Kasumi-1 (cell line): Measurements from ENCODE around the gene NDUFAF8.

Experiments used
- DNase-seq, 2 experiments: peaks; one replicate each; lab custom pipeline; 2025; lab: John Stamatoyannopoulos, UW

Gene NDUFAF8

DNA sequence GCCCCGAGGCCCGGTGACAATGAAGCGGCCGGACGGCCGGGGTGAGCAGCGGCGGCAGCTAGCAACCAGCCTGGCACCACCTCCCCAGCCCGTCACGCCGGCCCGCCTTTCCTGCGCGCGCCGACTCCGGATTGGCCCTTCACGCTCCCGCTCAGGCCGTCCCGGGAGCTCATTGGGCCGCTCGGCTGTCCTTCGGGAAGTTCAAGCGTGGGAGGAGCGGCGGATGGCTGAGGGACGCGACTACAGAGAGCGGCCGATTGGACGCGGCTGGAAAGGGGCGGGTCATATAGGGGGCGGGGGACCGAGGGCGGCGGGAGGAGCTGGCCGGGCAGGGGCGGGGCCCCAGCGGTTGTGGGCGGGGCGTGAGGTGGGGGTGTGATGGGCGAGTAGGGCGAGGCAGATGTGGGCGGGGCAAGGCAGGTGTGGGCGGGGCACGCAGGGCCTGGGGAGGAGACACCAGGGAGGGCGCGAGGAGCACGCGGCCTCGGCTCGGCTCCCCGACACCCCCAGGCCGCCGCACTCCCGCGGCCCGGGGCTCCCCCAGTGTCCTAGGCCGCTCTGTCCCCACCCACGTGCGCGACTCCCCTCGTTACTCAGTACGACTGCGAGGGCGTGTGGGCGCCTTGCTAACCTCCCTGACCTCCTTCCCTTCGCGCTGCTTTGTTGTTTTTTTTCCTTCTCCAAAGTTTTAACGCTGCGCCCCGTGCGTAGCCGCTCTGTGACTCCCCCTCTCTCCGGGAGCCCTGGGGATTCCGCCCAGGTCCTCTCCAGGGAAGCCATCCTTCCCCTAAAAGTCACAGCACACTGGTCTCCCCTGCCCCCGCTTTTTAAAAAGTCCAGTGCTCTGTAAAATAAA lies 16.0 kb upstream of the NDUFAF8 start, which contains the start of gene CEP131:
CEP131 (minus strand) TSS at position 60 of the 856 bp plus-strand sequence. CDS start 2,909 bp downstream, outside the sequence.
- DNase-seq, result peak; percentile 99

DNA sequence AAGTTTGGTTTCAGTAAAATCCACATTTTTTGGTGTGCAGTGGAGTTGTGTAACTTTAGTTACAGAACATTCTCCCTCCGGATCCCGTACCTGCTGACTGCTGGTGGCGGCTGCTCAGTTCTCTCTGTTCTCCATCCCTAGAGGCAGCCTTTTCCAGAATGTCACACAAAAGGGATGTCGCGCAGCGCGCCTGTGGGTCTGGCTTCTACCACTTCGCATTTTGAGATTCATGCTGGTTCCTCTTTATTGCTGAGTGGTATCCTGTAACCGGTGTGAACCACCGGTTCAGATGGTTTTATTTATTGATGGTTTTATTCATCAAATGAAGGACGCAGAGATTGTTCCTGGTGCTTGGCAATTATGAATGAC lies 15.4 kb upstream of the NDUFAF8 start:
- peak; percentile 57 to 73 for DNase-seq

DNA sequence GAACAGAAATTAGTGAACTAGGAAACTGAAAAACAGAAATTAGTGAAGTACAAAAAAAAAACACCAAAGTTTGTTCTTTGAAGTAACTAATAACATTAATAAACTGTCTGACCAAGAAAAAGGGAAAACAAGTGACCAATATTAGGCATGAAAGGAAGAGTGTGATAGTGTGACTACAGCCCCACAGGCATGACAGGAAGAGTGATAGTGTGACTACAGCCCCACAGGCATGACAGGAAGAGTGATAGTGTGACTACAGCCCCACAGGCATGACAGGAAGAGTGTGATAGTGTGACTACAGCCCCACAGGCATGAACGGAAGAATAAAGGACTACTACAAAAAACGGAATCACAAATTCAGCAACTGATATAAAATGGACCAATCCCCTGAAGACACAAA lies 11.5 kb upstream of the NDUFAF8 start:
- peak; percentile 23 to 25 for DNase-seq

DNA sequence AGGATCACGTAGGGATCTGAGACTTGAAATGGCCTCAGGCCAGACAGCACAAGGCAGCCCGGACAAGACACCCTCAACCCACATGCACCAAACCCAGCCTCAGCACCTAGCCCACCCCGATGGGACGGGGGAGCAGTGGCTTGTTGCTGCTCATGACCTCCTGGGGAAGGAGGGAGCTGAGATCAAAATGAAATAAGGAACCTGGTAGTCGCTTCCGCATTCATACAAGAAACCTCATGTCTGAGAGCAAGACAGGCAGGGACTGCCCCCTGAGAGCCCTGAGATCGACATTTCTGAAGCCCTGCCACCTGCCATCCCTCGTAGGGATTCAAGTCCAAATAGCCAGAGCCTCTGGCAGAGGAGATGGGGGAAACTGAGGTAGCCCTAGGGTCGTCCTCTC lies 10.7 kb upstream of the NDUFAF8 start:
- DNase-seq, result peak; percentile 85 to 91

DNA sequence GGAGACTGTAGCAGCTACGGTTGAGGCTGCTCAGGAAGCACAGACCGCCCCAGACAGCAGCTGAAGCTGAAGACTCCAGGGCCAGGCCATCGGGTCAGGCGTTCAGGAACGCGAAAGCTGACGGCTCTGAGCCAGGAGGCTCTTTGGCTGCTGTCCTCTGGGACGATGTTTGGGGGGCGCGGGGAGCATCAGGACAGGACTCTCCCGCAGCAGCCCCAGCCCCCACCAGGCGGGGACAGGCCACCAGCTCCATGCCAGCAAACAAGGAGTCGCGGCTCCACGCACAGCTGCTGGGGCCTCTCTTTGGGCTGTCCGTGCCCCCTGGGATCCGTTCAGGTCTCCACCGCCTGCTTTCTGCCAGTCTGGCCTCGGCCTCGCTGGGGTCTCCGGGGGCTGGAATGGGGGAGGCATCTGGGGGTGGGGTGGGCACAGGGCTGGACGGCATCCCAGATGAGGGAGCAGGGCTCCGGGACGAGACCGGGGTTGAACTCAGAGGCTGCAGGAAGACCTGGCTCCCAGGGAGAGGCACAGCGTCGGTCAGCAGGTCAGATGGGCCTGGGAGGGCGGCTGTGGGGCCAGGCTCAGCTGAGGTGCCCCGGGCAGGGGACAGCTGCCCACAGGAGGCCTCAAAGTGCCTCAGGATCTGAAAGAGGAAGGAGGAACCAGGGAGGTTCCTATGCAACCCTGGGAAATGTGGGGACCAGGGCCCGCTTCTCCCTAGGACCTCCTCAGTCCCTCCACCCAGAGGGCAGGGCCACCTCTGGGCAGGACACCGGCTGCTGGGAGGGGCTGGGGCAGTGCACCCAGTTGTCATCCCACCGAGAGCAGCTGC lies 10.1 kb upstream of the NDUFAF8 start:
- peak in 1 of 2 experiments; percentile 57 for DNase-seq

DNA sequence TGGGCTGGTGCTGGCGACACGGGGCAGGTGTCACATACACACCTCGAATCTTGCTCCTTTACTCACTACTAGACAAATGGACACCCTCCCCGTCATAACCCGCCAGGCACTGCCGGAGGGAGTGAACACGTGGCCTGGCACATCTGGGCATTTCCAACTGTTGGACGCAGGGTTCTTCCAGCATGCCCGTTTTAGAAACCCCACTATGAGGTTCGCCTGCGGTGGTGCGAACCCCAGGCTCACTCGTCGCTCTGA lies 9.5 kb upstream of the NDUFAF8 start:
- no peak for DNase-seq

DNA sequence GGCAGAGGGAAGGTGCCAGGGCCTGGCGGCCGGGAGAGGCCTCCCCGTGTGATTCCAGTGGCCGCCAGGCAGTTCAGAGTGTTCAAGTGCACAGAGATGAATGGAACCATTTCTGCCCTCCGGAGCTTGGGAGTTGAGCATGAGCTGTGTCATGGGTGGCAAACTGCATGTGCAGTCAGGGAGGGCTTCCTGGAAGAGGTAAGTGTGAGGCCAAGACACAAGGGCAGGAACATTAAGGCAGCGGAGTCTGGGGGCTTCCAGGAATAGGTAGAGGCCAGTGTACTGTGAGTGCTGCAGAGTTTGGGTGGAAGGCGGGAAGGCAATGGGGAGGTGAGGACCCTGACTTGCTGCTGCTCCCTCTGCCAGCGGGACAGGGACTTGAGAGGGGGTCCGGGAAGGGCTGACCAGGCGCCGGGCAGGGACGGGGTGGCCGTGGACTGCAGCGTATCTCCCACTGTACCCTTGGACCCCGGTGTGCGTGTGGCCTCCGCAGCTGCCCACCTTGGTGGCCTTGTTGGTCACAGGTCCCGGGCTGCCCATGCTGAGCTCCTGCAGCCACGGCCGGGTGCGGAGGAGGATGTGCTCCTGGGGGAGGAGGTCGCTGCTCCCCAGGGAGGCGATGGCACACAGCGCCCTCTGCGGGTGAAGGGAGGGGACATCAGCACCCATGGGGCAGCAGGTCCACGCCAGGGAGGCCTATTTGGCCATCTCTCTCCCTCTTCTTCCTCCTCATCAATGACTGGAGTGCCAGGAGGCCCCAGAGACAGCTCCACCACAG lies 8.9 kb upstream of the NDUFAF8 start:
- peak; percentile 22 to 36 for DNase-seq

DNA sequence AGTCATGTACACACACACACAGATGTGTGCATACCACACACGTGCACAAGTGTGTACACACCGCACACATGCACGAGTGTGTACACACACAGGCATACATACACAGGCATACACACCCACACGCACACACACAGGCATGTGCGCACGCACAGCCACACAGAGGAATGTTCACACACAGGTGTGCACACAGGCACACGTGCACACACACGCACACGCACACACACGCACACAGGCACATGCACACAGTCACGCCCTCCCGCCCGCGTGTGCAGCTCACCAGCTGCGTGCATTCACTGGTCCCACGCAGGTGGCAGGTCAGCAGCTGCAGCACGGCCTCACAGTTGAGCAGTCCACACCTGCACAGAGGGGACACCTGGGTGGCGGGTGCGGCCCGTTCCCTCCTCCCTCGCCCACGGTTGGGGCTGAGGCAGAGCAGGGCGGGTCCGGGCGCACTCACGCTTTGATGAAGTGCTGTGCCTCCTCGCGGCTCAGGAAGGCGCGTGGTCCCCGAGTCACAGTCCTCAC lies 7.9 kb upstream of the NDUFAF8 start:
- no peak for DNase-seq

DNA sequence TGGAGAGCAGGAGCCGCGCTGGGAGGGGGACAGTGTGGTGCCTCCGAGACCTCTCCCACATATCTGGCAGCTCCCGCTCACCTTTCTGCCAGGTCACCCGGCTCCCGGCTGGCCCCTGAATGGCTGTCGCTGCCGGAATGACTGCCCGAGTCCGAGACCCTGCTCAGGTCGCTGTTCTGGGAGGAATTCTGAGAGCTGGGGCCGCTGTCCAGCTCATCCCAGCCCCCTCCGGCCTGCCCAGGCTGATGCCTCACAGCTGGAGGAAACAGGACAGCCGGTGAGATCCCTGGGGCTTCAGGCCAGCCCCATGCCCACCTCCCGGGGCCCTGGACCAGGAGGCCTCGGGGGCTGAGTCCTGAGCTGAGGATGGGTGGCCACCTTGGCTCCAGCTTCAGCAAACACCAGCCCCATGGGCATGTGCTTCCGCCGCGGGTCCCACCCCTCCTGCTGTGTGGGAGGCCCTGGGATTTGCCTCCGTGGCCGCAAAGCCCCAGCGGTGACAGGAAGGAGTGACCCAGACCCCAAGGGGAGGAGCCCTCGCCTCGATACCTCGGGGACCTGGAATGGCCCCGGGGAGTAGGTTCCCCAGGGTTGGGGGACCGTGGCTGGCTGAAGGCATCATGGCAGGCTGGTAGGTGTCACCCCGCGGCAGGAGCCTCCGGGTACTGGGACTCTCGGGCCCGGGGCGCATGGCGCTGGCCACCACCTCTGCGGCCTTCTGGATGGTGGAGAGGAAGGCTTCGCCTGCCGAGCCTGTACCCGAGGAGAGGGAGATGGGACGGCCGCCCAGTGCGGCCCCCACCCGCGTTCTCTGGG lies 7.1 kb upstream of the NDUFAF8 start:
- no peak for DNase-seq

DNA sequence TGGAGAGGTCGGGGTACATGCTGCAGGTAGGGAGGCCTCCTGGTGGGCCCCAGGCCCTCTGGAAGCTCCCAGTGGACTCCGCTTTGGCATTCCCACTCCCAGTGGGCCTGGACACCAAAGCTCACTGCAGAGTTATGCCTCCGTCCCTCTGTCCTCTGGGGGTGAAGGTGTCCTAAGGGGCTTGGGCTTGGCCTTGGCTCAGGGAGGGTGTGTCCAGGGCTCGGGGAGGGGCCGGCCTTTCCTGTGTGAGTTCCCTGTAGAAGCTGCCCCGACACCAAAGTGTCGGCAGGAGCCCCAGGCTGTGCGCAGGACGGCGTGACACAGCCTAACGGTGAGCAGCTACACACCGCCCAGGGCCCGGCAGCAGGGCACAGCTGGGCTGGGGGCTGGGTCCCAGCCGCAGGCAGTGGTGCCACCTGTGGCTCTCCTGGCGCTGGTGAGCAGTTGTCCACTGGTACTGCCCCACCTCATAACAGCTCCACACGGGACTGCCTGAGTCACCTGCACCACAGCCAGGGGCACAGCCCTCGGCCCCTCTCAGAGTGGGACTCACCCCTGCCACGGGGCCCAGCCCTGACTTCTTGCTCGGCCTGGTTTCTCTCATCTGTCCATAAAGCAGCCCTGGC lies 6.4 kb upstream of the NDUFAF8 start:
- no peak for DNase-seq

DNA sequence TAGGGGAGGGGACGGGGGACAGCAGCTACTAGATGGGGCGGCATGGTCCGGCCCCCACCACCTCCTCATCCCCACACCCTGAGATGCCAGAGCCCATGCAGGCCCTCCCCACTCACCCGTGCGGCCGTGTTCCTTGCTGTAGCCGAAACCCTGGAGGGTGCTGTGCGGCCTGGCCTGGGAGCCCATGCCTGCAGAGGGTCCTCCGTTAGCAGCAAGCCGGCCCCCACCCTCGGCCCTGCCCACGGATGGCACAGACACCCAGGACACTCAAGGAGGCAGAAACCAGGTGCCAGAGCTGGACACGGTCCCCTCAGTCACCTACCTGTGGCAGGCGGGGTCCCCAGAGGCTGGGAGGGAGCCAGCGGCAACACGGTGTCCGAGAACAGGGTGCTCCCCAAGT lies 5.8 kb upstream of the NDUFAF8 start:
- no peak for DNase-seq

DNA sequence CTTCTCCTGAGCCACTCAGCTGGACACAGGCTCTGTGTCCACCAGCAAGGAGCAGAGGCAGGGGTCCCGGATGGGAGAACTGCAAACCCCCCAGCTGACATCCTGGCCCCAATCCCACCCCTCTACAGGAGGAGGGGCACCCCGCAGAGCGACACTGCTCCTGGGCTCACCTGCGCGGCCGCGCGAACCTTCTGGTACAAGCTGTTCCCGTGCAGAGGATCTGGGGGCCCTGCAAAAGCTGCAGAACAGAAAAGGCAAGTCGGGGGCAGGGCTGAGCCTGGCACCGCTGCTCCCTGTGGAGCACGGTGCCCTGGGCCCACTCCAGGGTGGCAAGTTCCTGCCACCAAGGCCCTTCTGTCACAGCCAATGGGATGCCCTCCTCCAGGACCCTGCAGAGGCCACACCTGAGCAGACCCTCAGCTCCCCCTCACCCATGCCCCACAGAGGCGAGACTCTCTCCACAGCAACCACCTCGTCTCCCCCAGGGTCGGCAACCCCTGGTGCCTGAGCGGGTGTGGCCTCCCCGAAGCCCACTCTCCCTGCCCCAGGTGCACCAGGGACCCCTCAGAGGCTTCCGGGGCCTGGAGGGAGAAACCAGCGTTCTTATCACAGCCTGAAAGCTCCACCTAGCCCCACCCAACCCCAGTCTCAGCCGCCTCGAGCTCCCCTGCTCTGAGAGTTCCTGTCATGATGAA lies 5.2 kb upstream of the NDUFAF8 start:
- no peak for DNase-seq

DNA sequence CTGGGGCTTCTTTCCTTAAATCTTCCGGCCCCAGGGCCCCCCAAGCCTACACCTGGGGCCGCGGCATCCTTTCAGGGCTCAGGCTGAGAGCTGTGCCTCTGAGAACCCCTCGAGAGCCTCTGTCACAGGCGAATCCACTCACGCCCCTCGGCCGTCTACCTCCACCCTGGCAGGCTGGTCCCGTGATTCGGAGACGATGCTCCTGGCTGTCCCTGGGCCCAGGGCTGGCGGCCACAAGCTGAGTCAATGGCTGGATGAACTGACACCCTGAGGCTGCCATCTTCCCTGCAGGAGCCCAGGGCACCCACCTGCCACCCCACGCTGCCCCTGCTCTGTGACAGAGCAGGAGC lies 4.6 kb upstream of the NDUFAF8 start:
- no peak for DNase-seq

DNA sequence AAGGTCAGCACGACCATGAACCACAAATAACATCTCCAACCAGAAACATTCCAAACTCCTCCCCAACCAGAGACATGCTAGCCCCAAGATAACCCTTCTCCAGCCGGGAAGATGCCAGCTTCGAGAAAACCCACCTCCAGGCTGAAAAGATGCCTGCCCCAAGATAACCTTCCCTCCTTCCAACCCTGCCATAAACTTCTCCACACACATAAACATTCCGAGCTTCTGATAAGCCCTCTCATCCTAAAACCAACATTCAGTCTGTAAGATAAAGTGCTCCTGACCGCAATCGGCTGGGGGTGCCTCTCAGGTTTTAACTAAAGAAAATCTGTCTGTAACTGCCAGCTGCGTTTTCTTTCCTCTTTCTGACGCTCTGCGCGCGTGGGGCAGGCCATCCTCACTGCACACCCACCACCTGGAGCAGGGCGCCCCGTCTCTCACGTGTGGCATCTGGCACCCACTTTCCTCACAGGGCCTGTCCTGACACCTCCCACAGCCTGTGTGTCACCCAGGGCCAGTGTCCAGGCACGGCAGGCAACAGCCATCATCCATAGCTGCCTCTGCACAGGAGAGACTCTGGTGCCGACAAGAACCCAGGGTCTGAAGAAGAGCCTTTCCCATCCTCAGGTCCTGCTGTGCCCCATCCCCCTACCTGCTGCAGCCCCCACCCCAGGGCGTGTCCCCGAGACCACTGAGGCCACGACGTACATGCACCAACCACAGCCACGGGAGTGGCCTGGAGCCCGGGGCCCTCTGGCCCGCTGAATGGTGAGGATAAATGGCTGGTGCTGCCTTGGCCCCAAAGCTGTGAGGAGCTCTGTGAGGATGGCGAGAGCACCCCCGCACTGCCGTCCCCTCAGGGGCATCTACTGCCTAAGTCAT lies 3.9 kb upstream of the NDUFAF8 start:
- no peak for DNase-seq

DNA sequence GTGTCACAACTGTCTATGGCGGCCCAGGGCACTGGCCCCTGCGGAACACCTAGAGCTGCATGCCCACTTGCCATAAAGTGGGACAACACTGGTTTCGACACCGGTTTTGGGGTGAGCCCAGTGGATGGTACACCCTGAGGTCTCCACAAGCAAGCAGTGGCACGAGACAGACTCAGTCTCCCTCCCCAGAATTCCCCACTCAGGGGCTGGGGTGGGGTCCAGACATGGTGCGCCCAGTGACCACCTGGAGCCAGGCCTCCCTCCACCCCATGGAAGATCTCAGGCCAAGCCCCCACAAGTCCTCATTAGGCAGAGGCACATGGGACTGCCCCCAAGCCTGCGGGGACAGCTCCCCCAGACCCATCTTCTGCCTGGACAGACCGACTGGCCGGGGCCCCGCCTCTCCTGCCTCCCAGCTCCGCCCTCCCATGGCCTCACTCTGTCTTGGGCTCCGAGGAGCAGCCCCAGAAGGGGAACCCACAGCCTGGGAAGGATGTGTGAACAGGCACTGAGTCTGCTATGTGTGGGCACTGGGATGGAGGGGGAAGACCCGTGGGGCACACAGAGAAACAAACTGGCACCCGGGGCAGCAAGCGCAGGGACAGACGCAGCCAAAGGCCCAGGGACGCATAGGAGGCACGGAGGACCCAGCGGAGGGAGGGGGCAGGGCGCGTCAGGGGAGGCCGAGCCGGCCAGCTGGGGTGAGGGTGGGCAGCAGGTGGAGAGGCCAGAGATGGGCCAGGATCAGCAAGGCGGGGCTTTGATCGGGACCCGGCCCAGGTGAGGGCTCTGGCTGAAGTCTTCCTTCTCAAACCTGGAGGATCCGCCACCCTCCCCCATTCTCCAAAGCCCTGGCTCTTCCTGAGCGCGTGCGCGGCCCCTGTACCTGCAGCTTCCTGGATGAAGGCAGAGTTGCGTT lies 3.0 kb upstream of the NDUFAF8 start:
- DNase-seq, result no peak

DNA sequence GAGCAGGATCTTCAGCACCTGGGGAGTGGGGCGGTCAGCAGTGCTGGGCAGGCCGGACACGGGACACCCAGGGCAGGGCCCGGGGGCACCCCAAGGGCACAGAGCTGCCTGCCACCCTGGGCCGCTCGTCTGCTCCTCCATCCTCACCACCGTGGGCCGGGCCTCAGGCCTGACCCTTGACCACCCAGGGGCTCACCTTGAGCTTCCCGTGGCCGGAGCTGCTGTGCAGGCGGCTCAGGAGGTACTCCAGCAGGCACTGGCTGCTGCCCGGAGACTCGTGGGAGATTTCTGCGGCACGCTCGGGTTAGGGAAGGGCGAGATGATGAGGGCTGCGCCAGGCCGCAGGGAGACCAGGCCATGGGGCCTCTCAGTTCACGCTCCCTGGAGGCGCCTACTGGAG lies 2.3 kb upstream of the NDUFAF8 start:
- no peak for DNase-seq

DNA sequence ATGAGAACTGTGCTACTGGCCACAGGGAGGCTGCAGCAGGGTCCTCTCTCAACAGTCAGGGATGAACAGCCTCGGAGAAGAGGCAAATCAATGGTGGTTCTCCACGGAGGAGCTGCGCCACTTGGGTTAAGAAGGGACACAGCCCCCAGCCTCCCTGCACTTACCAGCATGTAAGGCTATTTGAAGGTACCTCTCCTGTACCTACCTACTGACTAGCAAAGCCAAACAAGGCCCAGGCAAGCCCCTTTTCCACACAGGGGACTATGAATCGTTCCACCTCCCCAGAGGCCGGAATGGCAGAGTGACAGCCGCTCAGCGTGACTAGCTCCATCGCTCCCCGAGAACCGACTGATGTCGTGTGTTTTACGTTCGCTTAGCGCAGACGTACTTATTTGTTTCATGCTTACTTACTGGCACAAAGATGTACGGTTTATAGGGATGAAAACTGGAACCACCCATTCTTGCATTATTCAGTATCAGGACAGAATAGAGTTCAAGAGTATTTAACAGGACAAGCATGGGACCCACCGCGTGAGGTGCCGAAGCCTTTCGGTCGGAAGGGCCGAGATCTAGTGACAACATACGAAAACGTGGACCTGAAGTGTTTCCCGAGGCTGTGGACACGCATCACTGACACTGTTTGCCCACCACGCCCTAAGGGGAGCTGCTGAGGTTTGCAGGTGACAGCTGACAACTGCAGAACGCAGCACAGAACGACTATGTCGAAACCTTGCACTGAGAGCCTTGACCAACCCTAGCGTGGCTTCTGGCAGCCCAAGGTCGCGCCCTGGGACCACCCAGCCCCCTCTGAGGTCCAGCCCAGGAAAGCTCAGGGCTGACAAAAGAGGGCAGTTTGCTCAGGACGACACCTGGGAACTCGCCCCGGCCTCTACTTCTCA lies 1.3 kb upstream of the NDUFAF8 start:
- DNase-seq, result no peak

DNA sequence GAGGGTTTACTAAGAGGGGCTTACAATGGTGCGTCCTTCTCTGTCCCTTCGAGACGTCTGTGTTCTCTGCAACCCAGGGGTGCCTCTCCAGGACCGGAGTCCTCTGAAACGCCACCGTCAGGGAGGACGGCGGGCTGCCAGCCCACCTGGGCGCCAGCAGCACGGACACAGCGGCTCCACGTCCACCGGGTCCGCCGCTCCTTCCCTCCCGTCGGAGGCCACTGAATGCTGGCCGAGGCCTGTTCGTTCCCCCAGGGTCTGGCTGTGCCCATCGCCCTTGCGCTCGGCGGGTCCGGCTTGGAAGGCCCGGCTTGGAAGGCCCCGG lies 666 bp upstream of the NDUFAF8 start:
- no peak for DNase-seq
